Mesenchymal stem cell (in vitro differentiated cells and primary cell): Measurements from ENCODE around the gene TMEM238.
"Not testable (repeated sequence)": the region's sequence is repeated elsewhere in the genome, so short reads cannot be mapped to it uniquely, and the experiment has no call there.

Experiments used
- DNase-seq: peaks from one replicate; pipeline ENCODE4 v3.0.0-alpha.2; 2013
- H2AFZ ChIP-seq: one replicate; pipeline ENCODE4 v1.6.1; 2013; ENCODE audit warnings: low read depth, mild to moderate bottlenecking, control low read depth, inconsistent platforms, low read length, moderate library complexity
- H2AK5ac ChIP-seq: 2 replicates; pipeline ENCODE4 v1.6.1; 2013; ENCODE audit warnings: low read length, moderate library complexity, mild to moderate bottlenecking, inconsistent platforms; ENCODE audit not compliant: severe bottlenecking
- H2BK120ac ChIP-seq: one replicate; pipeline ENCODE4 v1.6.1; 2013; ENCODE audit warnings: low read depth, mild to moderate bottlenecking, inconsistent platforms, low read length, moderate library complexity
- H2BK12ac ChIP-seq, 2 experiments: one replicate each; pipeline ENCODE4 v1.6.1; 2013; ENCODE audit warnings: inconsistent platforms in 2 of 2, low read length in 2 of 2, mild to moderate bottlenecking in 2 of 2, moderate library complexity in 2 of 2, control low read depth in 1 of 2
- H2BK15ac ChIP-seq: one replicate; pipeline ENCODE4 v1.6.1; 2013; ENCODE audit warnings: mild to moderate bottlenecking, low read depth, inconsistent platforms; ENCODE audit not compliant: poor library complexity, severe bottlenecking
- H2BK5ac ChIP-seq: 2 replicates; pipeline ENCODE4 v1.6.1; 2013; ENCODE audit warnings: low read depth, mild to moderate bottlenecking, low read length, control low read depth, inconsistent platforms; ENCODE audit not compliant: poor library complexity, severe bottlenecking
- H3K14ac ChIP-seq, 2 experiments: one replicate each; pipeline ENCODE4 v1.6.1; 2013; ENCODE audit warnings: inconsistent platforms in 2 of 2, low read length in 2 of 2, control low read depth in 1 of 2, mild to moderate bottlenecking in 1 of 2, moderate library complexity in 1 of 2
- H3K18ac ChIP-seq, 2 experiments: one replicate each; pipeline ENCODE4 v1.6.1; 2013; ENCODE audit warnings: inconsistent platforms in 2 of 2, low read length in 2 of 2, control low read depth in 1 of 2, low read depth in 1 of 2, mild to moderate bottlenecking in 1 of 2
- H3K23ac ChIP-seq, 2 experiments: one replicate each; pipeline ENCODE4 v1.6.1; 2013; ENCODE audit warnings: inconsistent platforms in 2 of 2, low read length in 2 of 2, mild to moderate bottlenecking in 2 of 2, moderate library complexity in 2 of 2, control low read depth in 1 of 2
- H3K27ac ChIP-seq: 2 replicates; pipeline ENCODE4 v1.5.1; 2013; ENCODE audit warnings: mild to moderate bottlenecking, moderate library complexity, low read length, control low read depth, inconsistent platforms; ENCODE audit not compliant: poor library complexity, severe bottlenecking
- H3K27me3 ChIP-seq, 2 experiments: 2 replicates each; pipeline versions ENCODE4 v1.6.1 to v1.7.0; 2013; ENCODE audit warnings: low read length in 2 of 2, mild to moderate bottlenecking in 2 of 2, moderate library complexity in 2 of 2, control low read depth in 1 of 2, inconsistent platforms in 1 of 2; ENCODE audit not compliant: control insufficient read depth in 1 of 2, insufficient read depth in 1 of 2
- H3K36me3 ChIP-seq, 2 experiments: 2 replicates each; pipeline versions ENCODE4 v1.6.1 to v1.7.0; 2013; ENCODE audit warnings: low read length in 2 of 2, control low read depth in 1 of 2, inconsistent platforms in 1 of 2, low read depth in 1 of 2, mild to moderate bottlenecking in 1 of 2; ENCODE audit not compliant: insufficient read depth in 2 of 2, control insufficient read depth in 1 of 2
- H3K4ac ChIP-seq, 2 experiments: one replicate each; pipeline ENCODE4 v1.6.1; 2013; ENCODE audit warnings: inconsistent platforms in 2 of 2, low read length in 2 of 2, mild to moderate bottlenecking in 2 of 2, moderate library complexity in 2 of 2, control low read depth in 1 of 2, low read depth in 1 of 2
- H3K4me1 ChIP-seq: 2 replicates; pipeline ENCODE4 v1.6.1; 2013; ENCODE audit warnings: low read depth, low read length, control low read depth; ENCODE audit not compliant: control insufficient read depth, insufficient read depth
- H3K4me2 ChIP-seq: 2 replicates; pipeline ENCODE4 v1.6.1; 2013; ENCODE audit warnings: low read length, mild to moderate bottlenecking, inconsistent platforms; ENCODE audit not compliant: poor library complexity, severe bottlenecking
- H3K4me3 ChIP-seq, 2 experiments: 2 replicates each; pipeline versions ENCODE4 v1.5.1 to v1.7.0; 2013; ENCODE audit warnings: low read length in 2 of 2, mild to moderate bottlenecking in 2 of 2, control low read depth in 1 of 2, low read depth in 1 of 2; ENCODE audit not compliant: insufficient read depth in 1 of 2
- H3K79me1 ChIP-seq: replicated peaks from 2 replicates; pipeline ENCODE4 v1.6.1; 2013; ENCODE audit warnings: mild to moderate bottlenecking, control low read depth, low read length, inconsistent platforms; ENCODE audit not compliant: poor library complexity, severe bottlenecking
- H3K9ac ChIP-seq: 2 replicates; pipeline ENCODE4 v1.7.0; 2013; ENCODE audit warnings: mild to moderate bottlenecking, low read length, moderate library complexity
- H3K9me3 ChIP-seq: 2 replicates; pipeline ENCODE4 v1.7.0; 2013; ENCODE audit warnings: mild to moderate bottlenecking, low read length; ENCODE audit not compliant: control insufficient read depth
- H4K8ac ChIP-seq: one replicate; pipeline ENCODE4 v1.6.1; 2013; ENCODE audit warnings: inconsistent platforms, mild to moderate bottlenecking, low read length, moderate library complexity
- H4K91ac ChIP-seq: one replicate; pipeline ENCODE4 v1.6.1; 2013; ENCODE audit warnings: mild to moderate bottlenecking, low read length, inconsistent platforms
- WGBS: methylation state at CpG from one replicate; pipeline ENCODE4 v1.1.7; 2013; ENCODE audit warnings: mixed read lengths; 5-methylcytosine and 5-hydroxymethylcytosine counted together

TMEM238 gene

DNA sequence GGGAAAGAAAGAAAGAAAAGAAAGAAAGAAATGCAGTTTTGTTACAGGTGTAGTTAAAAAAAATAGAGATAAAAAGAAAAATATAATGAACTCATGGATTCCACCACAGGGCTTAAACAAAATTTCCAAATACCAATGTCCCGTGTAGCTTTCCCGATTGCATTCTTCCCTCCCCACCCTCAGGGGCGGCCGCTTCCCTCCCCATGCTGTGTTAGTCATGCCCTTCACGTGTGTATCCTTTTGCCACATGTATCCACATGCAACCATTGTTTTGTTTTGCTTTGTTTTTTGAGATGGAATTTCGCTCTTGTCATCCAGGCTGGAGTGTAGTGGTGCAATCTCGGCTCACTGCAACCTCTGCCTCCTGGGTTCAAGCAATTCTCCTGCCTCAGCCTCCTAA lies 48.0 kb downstream of the TMEM238 start:
- no peak overlapping the region for H3K9ac ChIP-seq
- 78% methylated on average over 7 of the region's 7 CpGs for WGBS
- no peak overlapping the region for H3K4me3 ChIP-seq
- no peak overlapping the region for H3K18ac ChIP-seq
- H2AFZ ChIP-seq = no peak overlapping the region
- H2BK120ac ChIP-seq = no peak overlapping the region
- no peak overlapping the region for H2BK12ac ChIP-seq
- H4K8ac ChIP-seq = no peak overlapping the region
- H3K36me3 ChIP-seq = no peaks in the 10 kb centered on the region
- no peak overlapping the region for H3K14ac ChIP-seq
- peaks cover 0 to 13% of the 10 kb centered on the region in 2 experiments for H3K27me3 ChIP-seq
- DNase-seq = no peak
- peaks cover 13% of the 10 kb centered on the region for H3K4me1 ChIP-seq
- H3K23ac ChIP-seq = no peak overlapping the region
- H2BK15ac ChIP-seq = no peak overlapping the region
- H4K91ac ChIP-seq = no peak overlapping the region
- H3K27ac ChIP-seq = no peak overlapping the region
- H3K79me1 ChIP-seq = peaks cover 8% of the 10 kb centered on the region
- H2BK5ac ChIP-seq = no peak overlapping the region
- no peak overlapping the region for H2AK5ac ChIP-seq
- H3K4me2 ChIP-seq = no peak overlapping the region
- H3K4ac ChIP-seq = no peak overlapping the region
- H3K9me3 ChIP-seq = no peaks in the 10 kb centered on the region

DNA sequence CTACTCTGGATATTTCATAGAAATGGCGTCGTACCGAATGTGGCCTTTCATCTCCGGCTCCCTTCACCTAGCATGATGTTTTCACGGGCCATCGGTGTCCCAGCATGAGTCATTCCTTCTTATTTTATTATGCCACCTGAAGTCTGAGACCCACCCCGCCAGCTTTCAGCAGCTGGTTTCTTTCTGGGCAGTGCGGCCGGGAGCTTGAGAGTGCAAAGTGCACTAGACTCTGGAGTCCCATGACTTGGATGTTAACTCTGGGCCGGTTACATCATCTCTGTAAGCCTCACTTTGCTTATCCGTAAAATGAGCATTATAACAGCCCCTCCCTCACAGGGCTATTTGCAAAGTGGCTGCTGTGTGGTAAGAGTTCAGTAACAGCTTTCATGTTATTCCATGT lies 50.2 kb downstream of the TMEM238 start:
- peaks cover 4% of the 10 kb centered on the region for H3K4me1 ChIP-seq
- H3K4me3 ChIP-seq = no peak overlapping the region
- no peak overlapping the region for H2BK15ac ChIP-seq
- no peak overlapping the region for H2AK5ac ChIP-seq
- no peak overlapping the region for H3K9ac ChIP-seq
- H2BK5ac ChIP-seq = no peak overlapping the region
- no peak overlapping the region for H2BK12ac ChIP-seq
- no peak overlapping the region for H2BK120ac ChIP-seq
- WGBS = 93% methylated on average over 11 of the region's 11 CpGs
- no peaks in the 10 kb centered on the region for H3K36me3 ChIP-seq
- peaks cover 0 to 13% of the 10 kb centered on the region in 2 experiments for H3K27me3 ChIP-seq
- no peak overlapping the region for H2AFZ ChIP-seq
- no peak overlapping the region for H3K14ac ChIP-seq
- no peak for DNase-seq
- H3K9me3 ChIP-seq = no peaks in the 10 kb centered on the region
- no peak overlapping the region for H3K4me2 ChIP-seq
- H4K91ac ChIP-seq = no peak overlapping the region
- peak overlapping the region in 1 of 2 experiments; percentile 29 for H3K23ac ChIP-seq
- no peaks in the 10 kb centered on the region for H3K79me1 ChIP-seq
- no peak overlapping the region for H3K4ac ChIP-seq
- H3K27ac ChIP-seq = no peak overlapping the region
- H4K8ac ChIP-seq = no peak overlapping the region
- H3K18ac ChIP-seq = no peak overlapping the region

- not testable (repeated sequence) for H2BK15ac ChIP-seq, H2AFZ ChIP-seq, H3K9me3 ChIP-seq, H3K23ac ChIP-seq, H2BK5ac ChIP-seq, H3K27ac ChIP-seq, H2AK5ac ChIP-seq, H3K14ac ChIP-seq, H3K27me3 ChIP-seq, H3K9ac ChIP-seq, H4K8ac ChIP-seq, H3K4me1 ChIP-seq, H3K18ac ChIP-seq, H2BK12ac ChIP-seq, H3K36me3 ChIP-seq, H2BK120ac ChIP-seq, H3K79me1 ChIP-seq, H4K91ac ChIP-seq, H3K4me3 ChIP-seq, DNase-seq, H3K4ac ChIP-seq, H3K4me2 ChIP-seq
- 94% methylated on average over 4 of the region's 6 CpGs for WGBS
Measured at GRCh38 chr19:55329791-55330190, 54.3 kb downstream of the TMEM238 start.
